GM12873 (cell line): ENCODE measurements around the gene GRIA1.

ENCODE experiments used
- CTCF ChIP-seq: IDR thresholded peaks from 2 replicates; pipeline ENCODE4 v1.5.1; 2012; ENCODE audit warnings: low read depth, mild to moderate bottlenecking, moderate library complexity, low read length, control low read depth; ENCODE audit not compliant: insufficient read depth; ENCODE audit errors: missing control alignments

The GRIA1 gene

GRCh38 chr5:153460421-153460820 lies 30.0 kb upstream of the GRIA1 start:
- TF ChIP-seq CTCF, result no peak

- TF ChIP-seq CTCF, result no peak
Measured at GRCh38 chr5:153461341-153461740, 29.1 kb upstream of the GRIA1 start.

GRCh38 chr5:153463806-153464205 lies 26.7 kb upstream of the GRIA1 start:
- TF ChIP-seq CTCF, result no peak

- no peak for TF ChIP-seq CTCF
Measured at GRCh38 chr5:153467546-153467945, 22.9 kb upstream of the GRIA1 start.

GRCh38 chr5:153469423-153469822 lies 21.0 kb upstream of the GRIA1 start:
- no peak for TF ChIP-seq CTCF

GRCh38 chr5:153470736-153471135 lies 19.7 kb upstream of the GRIA1 start:
- TF ChIP-seq CTCF, result no peak

- no peak for TF ChIP-seq CTCF
Measured at GRCh38 chr5:153476767-153477166, 13.7 kb upstream of the GRIA1 start.
